WTC11 (cell line): ENCODE measurements around the gene ABHD15. TPM values are rescaled to one million over a fixed set of nuclear protein-coding genes. Genes with fewer than 3 reads are reported as not detected.

Source experiments
- ATAC-seq: fragments of 200-7000 bp; cut with Tn5 transposase; 2 replicates; pipeline ENCODE4 v1.10.0; 2021; ENCODE audit warnings: mild to moderate bottlenecking, moderate library complexity
- CTCF ChIA-PET: fragments of 300-600 bp; sonication (Branson Sonifier 250); formaldehyde crosslinking; loops from one replicate; lab custom pipeline; 2021; ENCODE audit warnings: antibody characterized with exemption; lab: Charles Lee
- POLR2A ChIA-PET: fragments of 350-600 bp; sonication (Branson Sonifier 250); formaldehyde crosslinking; loops from one replicate; lab custom pipeline; 2021; ENCODE audit warnings: antibody characterized with exemption; lab: Charles Lee
- DNase-seq: peaks from one replicate; pipeline ENCODE4 v3.0.0; 2021; ENCODE audit warnings: low spot score
- H3K27ac Mint-ChIP-seq: 2 replicates; pipeline ENCODE4 v1.8.0; 2021; ENCODE audit warnings: mixed read lengths
- H3K27me3 Mint-ChIP-seq: 2 replicates; pipeline ENCODE4 v1.8.0; 2021; ENCODE audit warnings: low read depth, mild to moderate bottlenecking, moderate library complexity, mixed read lengths
- H3K36me3 Mint-ChIP-seq: 2 replicates; pipeline ENCODE4 v1.8.0; 2021; ENCODE audit warnings: mixed read lengths
- H3K4me1 Mint-ChIP-seq: 2 replicates; pipeline ENCODE4 v1.8.0; 2022; ENCODE audit warnings: mixed read lengths
- H3K4me3 Mint-ChIP-seq: 2 replicates; pipeline ENCODE4 v1.8.0; 2021; ENCODE audit warnings: mild to moderate bottlenecking, moderate library complexity, mixed read lengths
- H3K9me3 Mint-ChIP-seq: 2 replicates; pipeline ENCODE4 v1.8.0; 2021; ENCODE audit warnings: mixed read lengths
- AR ChIP-seq: fragments of 250-450 bp; sonication (Bioruptor Pico); IDR thresholded peaks from 2 replicates; pipeline ENCODE4 v1.9.0; 2021; ENCODE audit warnings: mild to moderate bottlenecking
- ARID4B ChIP-seq: sonication (generic); formaldehyde crosslinking; IDR thresholded peaks from 2 replicates; pipeline ENCODE4 v1.8.0; 2023; ENCODE audit warnings: missing genetic modification reagents, mild to moderate bottlenecking, borderline replicate concordance
- ATF6 ChIP-seq: sonication (generic); formaldehyde crosslinking; IDR thresholded peaks from 2 replicates; pipeline ENCODE4 v1.8.1; 2023; ENCODE audit warnings: mild to moderate bottlenecking, missing genetic modification reagents
- E2F5 ChIP-seq: sonication (generic); formaldehyde crosslinking; IDR thresholded peaks from 2 replicates; pipeline ENCODE4 v1.8.1; 2022; ENCODE audit warnings: mild to moderate bottlenecking, moderate library complexity, missing genetic modification reagents
- ELF4 ChIP-seq: sonication (generic); formaldehyde crosslinking; IDR thresholded peaks from 2 replicates; pipeline ENCODE4 v1.8.1; 2022; ENCODE audit warnings: low read depth, mild to moderate bottlenecking, moderate library complexity, missing genetic modification reagents
- FOXJ3 ChIP-seq: sonication (generic); formaldehyde crosslinking; IDR thresholded peaks from 2 replicates; pipeline ENCODE4 v1.9.0; 2021; ENCODE audit warnings: missing genetic modification reagents, mild to moderate bottlenecking, borderline replicate concordance
- GTF2I ChIP-seq: fragments of 250-450 bp; sonication (Bioruptor Pico); conservative IDR thresholded peaks from 2 replicates; pipeline ENCODE4 v1.4.0; 2021; ENCODE audit warnings: mild to moderate bottlenecking
- HMGA2 ChIP-seq: fragments of 250-450 bp; sonication (Bioruptor Pico); IDR thresholded peaks from 2 replicates; pipeline ENCODE4 v1.4.0; 2021; ENCODE audit warnings: mild to moderate bottlenecking, moderate library complexity
- IRF1 ChIP-seq: sonication (generic); formaldehyde crosslinking; IDR thresholded peaks from 2 replicates; pipeline ENCODE4 v1.8.0; 2023; ENCODE audit warnings: missing genetic modification reagents
- JUN ChIP-seq: sonication (generic); formaldehyde crosslinking; IDR thresholded peaks from 2 replicates; pipeline ENCODE4 v1.8.0; 2023; ENCODE audit warnings: mild to moderate bottlenecking, missing genetic modification reagents
- MXD4 ChIP-seq: fragments of 250-450 bp; sonication (Bioruptor Pico); IDR thresholded peaks from 2 replicates; pipeline ENCODE4 v1.8.0; 2021; ENCODE audit warnings: mild to moderate bottlenecking, moderate library complexity, borderline replicate concordance
- NR2C2 ChIP-seq: sonication (generic); formaldehyde crosslinking; IDR thresholded peaks from 2 replicates; pipeline ENCODE4 v1.8.0; 2022; ENCODE audit warnings: mild to moderate bottlenecking, missing genetic modification reagents
- RELA ChIP-seq: sonication (generic); formaldehyde crosslinking; IDR thresholded peaks from 2 replicates; pipeline ENCODE4 v1.8.1; 2022; ENCODE audit warnings: missing genetic modification reagents, mild to moderate bottlenecking, borderline replicate concordance
- SMAD4 ChIP-seq: sonication (generic); formaldehyde crosslinking; IDR thresholded peaks from 2 replicates; pipeline ENCODE4 v1.8.0; 2022; ENCODE audit warnings: mild to moderate bottlenecking, missing genetic modification reagents
- SP1 ChIP-seq: sonication (generic); formaldehyde crosslinking; conservative IDR thresholded peaks from 2 replicates; pipeline ENCODE4 v1.8.1; 2022; ENCODE audit warnings: missing genetic modification reagents
- TEAD4 ChIP-seq: sonication (generic); formaldehyde crosslinking; IDR thresholded peaks from 2 replicates; pipeline ENCODE4 v1.8.0; 2022; ENCODE audit warnings: mild to moderate bottlenecking, missing genetic modification reagents
- ZBTB21 ChIP-seq: sonication (generic); formaldehyde crosslinking; IDR thresholded peaks from 2 replicates; pipeline ENCODE4 v1.8.1; 2023; ENCODE audit warnings: mild to moderate bottlenecking, missing genetic modification reagents, borderline replicate concordance
- ZNF121 ChIP-seq: sonication (generic); formaldehyde crosslinking; IDR thresholded peaks from 2 replicates; pipeline ENCODE4 v1.8.0; 2023; ENCODE audit warnings: missing genetic modification reagents
- ZNF263 ChIP-seq: sonication (generic); formaldehyde crosslinking; IDR thresholded peaks from 2 replicates; pipeline ENCODE4 v1.8.1; 2022; ENCODE audit warnings: low read depth, mild to moderate bottlenecking, moderate library complexity, missing genetic modification reagents
- ZSCAN18 ChIP-seq: fragments of 250-450 bp; sonication (Bioruptor Pico); IDR thresholded peaks from 2 replicates; pipeline ENCODE4 v2.1.2; 2022; ENCODE audit warnings: mild to moderate bottlenecking, moderate library complexity
- total RNA-seq: library from RNA; stranded (reverse); gene quantifications from 3 replicates; pipeline ENCODE4 v1.2.3, GENCODE V29; 2021

ABHD15 gene
- total RNA-seq, 1 experiment from 2014 or later = 2.8 TPM

- ATAC-seq (no peak), DNase-seq (no peak)
- POLR2A ChIA-PET = no interaction called here
- H3K4me1 Mint-ChIP-seq = peaks cover 51% of the 10 kb centered on the region
- no peak overlapping the region for H3K4me3 Mint-ChIP-seq
- CTCF ChIA-PET = interaction anchor here (0.6 to 4.6 kb wide), 6 partner anchors 11 to 227 kb away, joined by 3 to 85 read pairs (median 4); no protein-coding TSS in a partner anchor
- no peak for TF ChIP-seq E2F5 (CRISPR knock-in tag)
- TF ChIP-seq MXD4 (CRISPR knock-in tag) = no peak
- TF ChIP-seq JUN (CRISPR knock-in tag) = no peak
- TF ChIP-seq RELA (CRISPR knock-in tag) = no peak
- no peak for TF ChIP-seq GTF2I (CRISPR knock-in tag)
- TF ChIP-seq FOXJ3 (CRISPR knock-in tag) = no peak
- TF ChIP-seq NR2C2 = no peak
- no peak for TF ChIP-seq ARID4B (CRISPR knock-in tag)
- no peak for TF ChIP-seq ATF6 (CRISPR knock-in tag)
- TF ChIP-seq SP1 (CRISPR knock-in tag) = no peak
- TF ChIP-seq ZBTB21 (CRISPR knock-in tag) = no peak
- H3K9me3 Mint-ChIP-seq = no peaks in the 10 kb centered on the region
- no peaks in the 10 kb centered on the region for H3K36me3 Mint-ChIP-seq
- H3K27ac Mint-ChIP-seq = no peak overlapping the region
- no peaks in the 10 kb centered on the region for H3K27me3 Mint-ChIP-seq
Measured at GRCh38 chr17:29595943-29596774, 29.3 kb upstream of the ABHD15 start.

GRCh38 chr17:29595107-29595942, 28.5 kb upstream of the ABHD15 start:
- POLR2A ChIA-PET = no interaction called here
- no peaks in the 10 kb centered on the region for H3K9me3 Mint-ChIP-seq
- CTCF ChIA-PET = interaction anchor here (0.8 to 4.6 kb wide), 7 partner anchors 11 to 226 kb away, joined by 3 to 85 read pairs (median 9); no protein-coding TSS in a partner anchor
- DNase-seq (no peak), ATAC-seq (no peak)
- H3K36me3 Mint-ChIP-seq = no peaks in the 10 kb centered on the region
- H3K27ac Mint-ChIP-seq = no peak overlapping the region
- H3K4me3 Mint-ChIP-seq = no peak overlapping the region
- H3K4me1 Mint-ChIP-seq = peaks cover 57% of the 10 kb centered on the region
- H3K27me3 Mint-ChIP-seq = no peaks in the 10 kb centered on the region; the same call in 1 of the 2 replicates
- no peak for TF ChIP-seq AR (CRISPR knock-in tag)
- TF ChIP-seq TEAD4 (CRISPR knock-in tag) = no peak
- TF ChIP-seq NR2C2 = no peak
- no peak for TF ChIP-seq RELA (CRISPR knock-in tag)
- TF ChIP-seq HMGA2 = no peak
- no peak for TF ChIP-seq ZNF263 (CRISPR knock-in tag)
- no peak for TF ChIP-seq ZSCAN18 (CRISPR knock-in tag)
- no peak for TF ChIP-seq IRF1 (CRISPR knock-in tag)
- TF ChIP-seq MXD4 (CRISPR knock-in tag) = no peak
- TF ChIP-seq ZNF121 (CRISPR knock-in tag) = no peak
- TF ChIP-seq SMAD4 (CRISPR knock-in tag) = no peak
- TF ChIP-seq ELF4 = no peak
